ENCODE measurements around the gene GFOD1. TPM values are rescaled to one million over a fixed set of nuclear protein-coding genes. Genes with fewer than 3 reads are reported as not detected.

GFOD1 gene
- total RNA-seq, 4 donors from 2014 or later = 18.3 to 49.1 (median 29.0) TPM

GRCh38 chr6:13466304-13467215 lies 20.8 kb downstream of the GFOD1 start:
- H3K27me3 ChIP-seq = no peaks in the 10 kb centered on the region
- H3K4me1 ChIP-seq = peaks cover 0 to 40% (median 0%) of the 10 kb centered on the region in 3 donors
- no peaks in the 10 kb centered on the region for H3K9me3 ChIP-seq
- peaks cover 0 to 15% of the 10 kb centered on the region in 2 donors for H3K36me3 ChIP-seq
- 78 to 89% methylated on average over 3 to 4 of the region's 6 CpGs for WGBS, 2 donors (ENCODE audit: low coverage in 1 of 2)
- ATAC-seq = no peak
- H3K27ac ChIP-seq = no peak overlapping the region
- no peak overlapping the region for H3K4me3 ChIP-seq
- TF ChIP-seq CTCF (IDR thresholded peaks at IDR 0.05) = no peak
- TF ChIP-seq POLR2AphosphoS5 (IDR thresholded peaks at IDR 0.05) = no peak
- TF ChIP-seq POLR2A (IDR thresholded peaks at IDR 0.05) = no peak
- no peak for TF ChIP-seq EP300 (IDR thresholded peaks at IDR 0.05)

- TF ChIP-seq CTCF (IDR thresholded peaks at IDR 0.05) (no peak), EP300 (IDR thresholded peaks at IDR 0.05) (no peak), POLR2A (IDR thresholded peaks at IDR 0.05) (no peak), POLR2AphosphoS5 (IDR thresholded peaks at IDR 0.05) (no peak)
- WGBS, 2 donors (ENCODE audit: low coverage in 1 of 2) = 90 to 100% methylated on average over 1 of the region's 1 CpG
- Histone ChIP-seq H3K36me3 (peaks cover 0 to 19% of the 10 kb centered on the region in 2 donors), H3K27me3 (no peaks in the 10 kb centered on the region), H3K9me3 (no peaks in the 10 kb centered on the region), H3K4me3 (no peak overlapping the region), H3K4me1 (peaks cover 0 to 36% (median 0%) of the 10 kb centered on the region in 3 donors), H3K27ac (no peak overlapping the region)
- ATAC-seq = no peak
These were observed 21.7 kb downstream of the GFOD1 start for GRCh38 chr6:13465734-13466133.

GRCh38 chr6:13463941-13464340 lies 23.5 kb downstream of the GFOD1 start:
- H3K27ac ChIP-seq = no peak overlapping the region
- no peak overlapping the region for H3K4me3 ChIP-seq
- H3K4me1 ChIP-seq = peaks cover 0 to 28% (median 0%) of the 10 kb centered on the region in 3 donors
- no peak for TF ChIP-seq CTCF (IDR thresholded peaks at IDR 0.05)
- TF ChIP-seq EP300 (IDR thresholded peaks at IDR 0.05) = no peak
- TF ChIP-seq POLR2AphosphoS5 (IDR thresholded peaks at IDR 0.05) = no peak
- TF ChIP-seq POLR2A (IDR thresholded peaks at IDR 0.05) = no peak
- no peaks in the 10 kb centered on the region for H3K9me3 ChIP-seq
- ATAC-seq = no peak
- H3K27me3 ChIP-seq = no peaks in the 10 kb centered on the region
- H3K36me3 ChIP-seq = peaks cover 0 to 13% of the 10 kb centered on the region in 2 donors
- WGBS, 2 donors (ENCODE audit: low coverage in 1 of 2) = 74 to 95% methylated on average over 4 of the region's 4 CpGs

- TF ChIP-seq POLR2AphosphoS5 (IDR thresholded peaks at IDR 0.05) = no peak
- no peak for TF ChIP-seq CTCF (IDR thresholded peaks at IDR 0.05)
- no peak for TF ChIP-seq EP300 (IDR thresholded peaks at IDR 0.05)
- no peak for TF ChIP-seq POLR2A (IDR thresholded peaks at IDR 0.05)
- Histone ChIP-seq H3K27me3 (no peaks in the 10 kb centered on the region), H3K4me3 (no peak overlapping the region), H3K27ac (no peak overlapping the region), H3K9me3 (no peaks in the 10 kb centered on the region), H3K36me3 (peaks cover 0 to 13% of the 10 kb centered on the region in 2 donors), H3K4me1 (peaks cover 0 to 28% (median 0%) of the 10 kb centered on the region in 3 donors)
- 76 to 84% methylated on average over 8 of the region's 8 CpGs for WGBS, 2 donors (ENCODE audit: low coverage in 1 of 2)
- ATAC-seq = no peak
These were observed 24.1 kb downstream of the GFOD1 start for GRCh38 chr6:13463328-13463717.

Measured in gastroesophageal sphincter (tissue), 4 donors.